ENCODE measurements around the gene TRRAP.

The TRRAP gene

DNA sequence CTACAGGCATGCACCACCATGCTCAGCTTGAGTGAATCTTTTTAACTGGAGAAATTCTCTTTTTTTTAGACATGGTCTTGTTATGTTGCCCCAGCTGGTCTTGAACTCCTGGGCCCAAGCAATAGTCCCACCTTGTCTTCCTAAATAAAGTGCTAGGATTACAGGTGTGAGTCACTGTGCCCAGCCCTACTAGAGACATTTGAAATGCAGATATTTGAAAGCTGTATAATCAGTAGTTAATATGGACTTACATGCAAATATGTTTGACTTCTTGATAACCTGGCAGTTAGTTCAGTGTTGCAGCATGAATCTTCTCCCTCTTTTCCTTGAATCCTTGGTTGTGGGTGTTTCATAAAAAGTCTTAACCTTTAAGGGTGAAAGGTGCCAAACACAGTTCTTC, 8.7 kb downstream of the TRRAP start:
- DNase-seq (ENCODE audit: low read depth): no peak
- in situ Hi-C loops (cut with HindIII; ENCODE audit: low sequenced_read_pairs): no loop called here
- no peak for TF ChIP-seq CTCF (IDR thresholded peaks at IDR 0.05; ENCODE audit: low read depth, low read length, missing control alignments)
- no peak overlapping the region for H3K4me3 ChIP-seq (ENCODE audit: low read depth, low read length)

- in situ Hi-C loops (cut with HindIII; ENCODE audit: low sequenced_read_pairs): loop anchor here (5.0 to 10.0 kb wide), 2 partner anchors 40 to 92 kb away; no protein-coding TSS in a partner anchor
- no peak overlapping the region for H3K4me3 ChIP-seq (ENCODE audit: low read depth, low read length)
- no peak for DNase-seq (ENCODE audit: low read depth)
- TF ChIP-seq CTCF (IDR thresholded peaks at IDR 0.05; ENCODE audit: low read depth, low read length, missing control alignments): no peak
Measured at GRCh38 chr7:98892609-98893008, 14.3 kb downstream of the TRRAP start.

- H3K4me3 ChIP-seq (ENCODE audit: low read depth, low read length): no peak overlapping the region
- in situ Hi-C loops (cut with HindIII; ENCODE audit: low sequenced_read_pairs): loop anchor here (10.0 kb wide), 1 partner anchor 85 kb away; no protein-coding TSS in a partner anchor
- DNase-seq (ENCODE audit: low read depth): no peak
- no peak for TF ChIP-seq CTCF (IDR thresholded peaks at IDR 0.05; ENCODE audit: low read depth, low read length, missing control alignments)
Measured at GRCh38 chr7:98899816-98900215, 21.5 kb downstream of the TRRAP start.

DNA sequence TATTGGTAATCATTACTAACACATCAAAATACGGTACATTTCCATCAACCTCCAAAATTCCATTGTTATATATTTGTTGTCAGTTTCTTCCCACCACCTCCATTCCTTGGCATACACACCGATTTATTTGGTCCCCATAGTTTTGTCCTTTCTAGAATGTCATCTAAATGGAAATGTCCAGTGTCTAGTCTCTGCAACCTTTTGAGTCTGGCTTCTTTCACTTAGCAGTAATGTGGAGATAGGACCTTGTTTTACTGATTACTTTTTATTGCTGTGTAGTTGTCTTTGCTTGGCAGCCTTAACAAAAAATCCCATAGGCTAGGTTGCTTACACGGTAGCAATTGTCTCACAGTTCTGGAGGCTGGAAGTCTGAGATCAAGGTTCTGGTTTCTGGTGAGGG, 22.5 kb downstream of the TRRAP start:
- no peak for DNase-seq (ENCODE audit: low read depth)
- H3K4me3 ChIP-seq (ENCODE audit: low read depth, low read length): no peak overlapping the region
- no peak for TF ChIP-seq CTCF (IDR thresholded peaks at IDR 0.05; ENCODE audit: low read depth, low read length, missing control alignments)
- in situ Hi-C loops (cut with HindIII; ENCODE audit: low sequenced_read_pairs): no loop called here

DNA sequence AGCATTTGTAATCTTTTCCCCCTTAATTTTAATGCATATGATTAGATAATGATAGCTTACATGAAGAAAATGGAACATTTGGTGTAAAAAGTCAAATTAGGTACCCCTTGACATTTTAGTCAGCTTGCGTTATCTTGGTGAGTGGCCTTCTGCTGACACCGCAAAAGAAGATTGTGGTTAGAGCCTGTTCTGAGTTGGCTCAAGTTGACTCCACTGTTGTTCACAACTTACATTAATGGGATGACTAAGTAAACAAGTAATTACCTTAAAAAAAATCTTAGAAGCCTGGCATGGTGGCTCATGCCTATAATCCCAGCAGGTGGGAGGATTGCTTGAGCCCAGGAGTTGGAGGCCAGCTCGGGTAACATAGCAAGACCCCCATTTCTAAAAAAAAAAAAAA, 24.2 kb downstream of the TRRAP start:
- TF ChIP-seq CTCF (IDR thresholded peaks at IDR 0.05; ENCODE audit: low read depth, low read length, missing control alignments): no peak
- no peak for DNase-seq (ENCODE audit: low read depth)
- H3K4me3 ChIP-seq (ENCODE audit: low read depth, low read length): no peak overlapping the region
- in situ Hi-C loops (cut with HindIII; ENCODE audit: low sequenced_read_pairs): no loop called here

GRCh38 chr7:98903246-98903645, 24.9 kb downstream of the TRRAP start:
- TF ChIP-seq CTCF (IDR thresholded peaks at IDR 0.05; ENCODE audit: low read depth, low read length, missing control alignments): no peak
- DNase-seq (ENCODE audit: low read depth): no peak
- no peak overlapping the region for H3K4me3 ChIP-seq (ENCODE audit: low read depth, low read length)
- in situ Hi-C loops (cut with HindIII; ENCODE audit: low sequenced_read_pairs): no loop called here

- H3K4me3 ChIP-seq (ENCODE audit: low read depth, low read length): no peak overlapping the region
- in situ Hi-C loops (cut with HindIII; ENCODE audit: low sequenced_read_pairs): no loop called here
- TF ChIP-seq CTCF (IDR thresholded peaks at IDR 0.05; ENCODE audit: low read depth, low read length, missing control alignments): no peak
- DNase-seq (ENCODE audit: low read depth): no peak
Measured at GRCh38 chr7:98907570-98907969, 29.2 kb downstream of the TRRAP start.

Data from astrocyte of the cerebellum (primary cell).